GM12878 (cell line): Measurements from ENCODE around the gene ZNF107. TPM values are rescaled to one million over a fixed set of nuclear protein-coding genes. Genes with fewer than 3 reads are reported as not detected.

Experiments
- ATAC-seq: fragments of 200-7000 bp; cut with Tn5 transposase; 3 replicates; pipeline ENCODE4 v1.9.1; 2020; ENCODE audit warnings: mild to moderate bottlenecking, moderate library complexity
- BruUV-seq: library from RNA; stranded (reverse); fragments of 400-500 nt; replicated peaks from 2 replicates; lab custom pipeline; 2021; lab: Mats Ljungman, UMichigan
- CTCF ChIA-PET: fragments of 300-600 bp; sonication (Branson Sonifier 250); formaldehyde crosslinking; extraction: SDS; loops from one replicate; lab custom pipeline; 2021; ENCODE audit warnings: inconsistent platforms; lab: Yijun Ruan, JAX
- POLR2A ChIA-PET: fragments of 350-600 bp; formaldehyde crosslinking; extraction: SDS; loops from one replicate; lab custom pipeline; 2021; ENCODE audit warnings: inconsistent platforms; lab: Charles Lee
- RAD21 ChIA-PET: fragments of 300-600 bp; sonication (Branson Sonifier 250); formaldehyde crosslinking; loops from one replicate; lab custom pipeline; 2023; ENCODE audit warnings: antibody characterized with exemption; ENCODE audit not compliant: unreplicated experiment; lab: Charles Lee
- SMC1A ChIA-PET: fragments of 300-600 bp; sonication (Branson Sonifier 250); formaldehyde crosslinking; loops from one replicate; lab custom pipeline; 2023; ENCODE audit not compliant: unreplicated experiment, uncharacterized antibody; lab: Charles Lee
- DNase-seq: peaks from one replicate; pipeline ENCODE4 v3.0.0-alpha.2; 2011; ENCODE audit warnings: low read depth, low spot score
- FAIRE-seq: peaks from 3 replicates; lab custom pipeline; 2011; peaks lifted over from hg19 to GRCh38; lab: Jason Lieb, UNC
- H2AFZ ChIP-seq: 2 replicates; pipeline ENCODE4 v1.6.0; 2011; ENCODE audit warnings: low read depth, low read length, control low read depth; ENCODE audit not compliant: control insufficient read depth
- H3K27ac ChIP-seq: 2 replicates; pipeline ENCODE4 v1.5.1; 2011; ENCODE audit warnings: control low read depth; ENCODE audit not compliant: control insufficient read depth, insufficient read depth
- H3K27me3 ChIP-seq, 2 experiments: replicated peaks in 1 of 2; 2 replicates each; pipeline versions ENCODE4 v1.6.0 to v1.6.1; 2011; ENCODE audit warnings: low read length in 1 of 2; ENCODE audit not compliant: control insufficient read depth in 2 of 2, insufficient read depth in 2 of 2
- H3K36me3 ChIP-seq, 2 experiments: 2 replicates each; pipeline ENCODE4 v1.5.1; 2011; ENCODE audit warnings: low read length in 1 of 2; ENCODE audit not compliant: control insufficient read depth in 2 of 2, insufficient read depth in 2 of 2
- H3K4me1 ChIP-seq: 2 replicates; pipeline ENCODE4 v1.6.1; 2011; ENCODE audit warnings: mild to moderate bottlenecking, low read length, moderate library complexity, mixed read lengths; ENCODE audit not compliant: control insufficient read depth, insufficient read depth
- H3K4me2 ChIP-seq: 2 replicates; pipeline ENCODE4 v1.6.0; 2011; ENCODE audit warnings: control low read depth; ENCODE audit not compliant: control insufficient read depth, insufficient read depth
- H3K4me3 ChIP-seq: fragments of 200-600 bp; sonication (generic); 2 replicates; pipeline ENCODE4 v1.5.1; 2016
- H3K79me2 ChIP-seq: 2 replicates; pipeline ENCODE4 v1.6.0; 2011; ENCODE audit warnings: low read length; ENCODE audit not compliant: control insufficient read depth, insufficient read depth
- H3K9ac ChIP-seq: 2 replicates; pipeline ENCODE4 v1.8.0; 2011; ENCODE audit warnings: low read length, control low read depth, mixed read lengths; ENCODE audit not compliant: control insufficient read depth, insufficient read depth
- H3K9me3 ChIP-seq: replicated peaks from 3 replicates; pipeline ENCODE4 v1.5.1; 2011; ENCODE audit warnings: mild to moderate bottlenecking, low read length; ENCODE audit not compliant: control insufficient read depth, insufficient read depth
- H4K20me1 ChIP-seq: 2 replicates; pipeline ENCODE4 v1.6.0; 2011; ENCODE audit not compliant: control insufficient read depth, insufficient read depth
- ATF7 ChIP-seq: fragments of 450-650 bp; IDR thresholded peaks from 2 replicates; pipeline ENCODE4 v1.6.1; 2016; ENCODE audit warnings: low read depth, mild to moderate bottlenecking
- CBFB ChIP-seq: IDR thresholded peaks from 2 replicates; pipeline ENCODE4 v1.6.1; 2016; ENCODE audit warnings: antibody characterized with exemption, low read depth
- CEBPB ChIP-seq, 2 experiments: fragments of 150-350 bp in 1 of 2; IDR thresholded peaks; 2 replicates each; pipeline ENCODE4 v1.6.1; 2012 to 2014; ENCODE audit warnings: low read depth in 2 of 2, low read length in 2 of 2, borderline replicate concordance in 1 of 2, inconsistent platforms in 1 of 2
- CHD1 ChIP-seq: IDR thresholded peaks from 2 replicates; pipeline ENCODE4 v1.6.1; 2012; ENCODE audit warnings: low read depth, low read length, improper control_type of control experiment
- FOXK2 ChIP-seq: fragments of 450-650 bp; IDR thresholded peaks from 2 replicates; pipeline ENCODE4 v1.6.1; 2017; ENCODE audit warnings: mild to moderate bottlenecking, moderate library complexity
- LARP7 ChIP-seq: fragments of 450-650 bp; IDR thresholded peaks from 2 replicates; pipeline ENCODE4 v1.6.1; 2017; ENCODE audit warnings: mild to moderate bottlenecking
- MYC ChIP-seq: IDR thresholded peaks from 2 replicates; pipeline ENCODE4 v1.6.1; 2011; ENCODE audit warnings: mild to moderate bottlenecking, low read length, moderate library complexity, inconsistent platforms; ENCODE audit not compliant: insufficient read depth, insufficient replicate concordance, insufficient read length, severe bottlenecking
- NBN ChIP-seq: fragments of 450-650 bp; IDR thresholded peaks from 2 replicates; pipeline ENCODE4 v1.6.1; 2016
- RELA ChIP-seq: fragments of 450-650 bp; IDR thresholded peaks from 2 replicates; pipeline ENCODE4 v1.8.0; 2014; ENCODE audit warnings: borderline replicate concordance; ENCODE audit not compliant: partially characterized antibody
- SIN3A ChIP-seq: IDR thresholded peaks from 2 replicates; pipeline ENCODE4 v1.6.1; 2012; ENCODE audit warnings: low read depth, low read length, improper control_type of control experiment
- ZNF274 ChIP-seq: IDR thresholded peaks from one replicate; pipeline ENCODE4 v1.8.0; 2011; ENCODE audit not compliant: insufficient read length, insufficient read depth
- WGBS: methylation state at CpG from one replicate; pipeline ENCODE4 v1.1.6; 2016; ENCODE audit warnings: low lambda C conversion rate; ENCODE audit not compliant: insufficient replicate concordance, insufficient coverage; ENCODE audit errors: missing lambda C conversion rate; 5-methylcytosine and 5-hydroxymethylcytosine counted together
- in situ Hi-C: fragments of 300-500 bp; cut with MboI; formaldehyde crosslinking; loops from 9 replicates; pipeline ENCODE4 v1.14.3; 2018; ENCODE audit warnings: mixed read lengths
- intact Hi-C: fragments of 100-400 bp; cut with micrococcal nuclease; formaldehyde crosslinking; loops from one replicate; pipeline ENCODE4 v1.14.2; 2022; ENCODE audit not compliant: unreplicated experiment
- polyA plus RNA-seq, 11 experiments: library from polyadenylated mRNA; depleted of rRNA in 4 of 11; unstranded in 6 of 11; stranded (reverse) in 5 of 11; fragments of >200 nt; fragmentation: Nextera tagmentation in 4 of 11; fragmentation: Illumina TruSeq in 1 of 11; extraction: Ambion mirVana in 4 of 11; extraction: Trizol in 1 of 11; gene quantifications; 1 replicate in 1 of 11; 2 replicates in 10 of 11; pipeline versions ENCODE4 v1.2.1 to v1.2.3, GENCODE V29; 2011 to 2016; ENCODE audit warnings: inconsistent platforms in 2 of 11, missing spikeins in 2 of 11, low read depth in 1 of 11
- total RNA-seq, 4 experiments: library from RNA; depleted of rRNA in 3 of 4; stranded (reverse); fragments of >200 nt in 3 of 4; fragmentation: Illumina TruSeq in 1 of 4; extraction: Trizol in 1 of 4; gene quantifications; 2 replicates each; pipeline versions ENCODE4 v1.2.1 to v1.2.3, GENCODE V29; 2013 to 2021
- TF ChIP-seq, protein P1 (sequence below): fragments of 150-350 bp; IDR thresholded peaks from 2 replicates; pipeline ENCODE4 v1.6.1; 2016; ENCODE audit warnings: low read depth, low read length
- TF ChIP-seq, protein P2 (sequence below): fragments of 450-650 bp; IDR thresholded peaks from 2 replicates; pipeline ENCODE4 v1.6.1; 2017; ENCODE audit warnings: low read depth, mild to moderate bottlenecking, moderate library complexity
- TF ChIP-seq, protein P3 (sequence below): IDR thresholded peaks from 2 replicates; pipeline ENCODE4 v1.6.1; 2012; ENCODE audit warnings: low read depth, low read length, improper control_type of control experiment

Gene ZNF107
- total and polyA plus RNA-seq, 10 of the 15 experiments (the other 5 are each of a cell fraction or from before 2014, with no cell fraction given): 3.2 to 23.3 (median 13.7) TPM

DNA sequence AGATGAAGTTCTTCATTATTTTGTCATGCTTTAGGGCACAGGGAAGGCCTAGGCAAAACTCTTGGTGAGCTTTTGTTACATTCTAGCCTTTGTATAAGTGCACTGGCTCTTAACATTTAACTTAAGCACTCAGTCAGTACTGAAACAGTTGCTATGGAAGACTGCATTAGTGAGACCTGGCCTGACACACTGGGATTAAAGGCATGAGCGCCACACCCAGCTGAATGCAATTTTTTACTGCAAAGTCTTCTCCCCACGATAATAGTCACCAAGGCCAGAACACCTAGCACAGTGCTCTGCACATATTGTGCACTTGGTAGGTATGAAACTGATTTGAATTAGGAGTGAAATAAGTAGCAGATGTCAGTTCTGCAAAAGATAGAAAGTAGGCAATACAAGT lies 87.1 kb downstream of the ZNF107 start:
- Histone ChIP-seq H3K4me1 (no peaks in the 10 kb centered on the region), H3K36me3 (no peaks in the 10 kb centered on the region), H3K4me3 (no peak overlapping the region), H3K27me3 (no peaks in the 10 kb centered on the region), H3K79me2 (no peaks in the 10 kb centered on the region), H3K27ac (no peak overlapping the region), H3K9me3 (no peaks in the 10 kb centered on the region), H4K20me1 (no peaks in the 10 kb centered on the region), H3K4me2 (no peak overlapping the region), H2AFZ (no peak overlapping the region), H3K9ac (no peak overlapping the region)
- ChIA-PET SMC1A (no interaction called here), POLR2A (no interaction called here), CTCF (no interaction called here), RAD21 (no interaction called here)
- no TSS peak for BruUV-seq
- intact Hi-C loops: no loop called here
- in situ Hi-C loops: no loop called here
- 0% methylated on average over 2 of the region's 2 CpGs for WGBS
- FAIRE-seq (no peak), ATAC-seq (no peak), DNase-seq (no peak)
- TF ChIP-seq, protein P1, sequence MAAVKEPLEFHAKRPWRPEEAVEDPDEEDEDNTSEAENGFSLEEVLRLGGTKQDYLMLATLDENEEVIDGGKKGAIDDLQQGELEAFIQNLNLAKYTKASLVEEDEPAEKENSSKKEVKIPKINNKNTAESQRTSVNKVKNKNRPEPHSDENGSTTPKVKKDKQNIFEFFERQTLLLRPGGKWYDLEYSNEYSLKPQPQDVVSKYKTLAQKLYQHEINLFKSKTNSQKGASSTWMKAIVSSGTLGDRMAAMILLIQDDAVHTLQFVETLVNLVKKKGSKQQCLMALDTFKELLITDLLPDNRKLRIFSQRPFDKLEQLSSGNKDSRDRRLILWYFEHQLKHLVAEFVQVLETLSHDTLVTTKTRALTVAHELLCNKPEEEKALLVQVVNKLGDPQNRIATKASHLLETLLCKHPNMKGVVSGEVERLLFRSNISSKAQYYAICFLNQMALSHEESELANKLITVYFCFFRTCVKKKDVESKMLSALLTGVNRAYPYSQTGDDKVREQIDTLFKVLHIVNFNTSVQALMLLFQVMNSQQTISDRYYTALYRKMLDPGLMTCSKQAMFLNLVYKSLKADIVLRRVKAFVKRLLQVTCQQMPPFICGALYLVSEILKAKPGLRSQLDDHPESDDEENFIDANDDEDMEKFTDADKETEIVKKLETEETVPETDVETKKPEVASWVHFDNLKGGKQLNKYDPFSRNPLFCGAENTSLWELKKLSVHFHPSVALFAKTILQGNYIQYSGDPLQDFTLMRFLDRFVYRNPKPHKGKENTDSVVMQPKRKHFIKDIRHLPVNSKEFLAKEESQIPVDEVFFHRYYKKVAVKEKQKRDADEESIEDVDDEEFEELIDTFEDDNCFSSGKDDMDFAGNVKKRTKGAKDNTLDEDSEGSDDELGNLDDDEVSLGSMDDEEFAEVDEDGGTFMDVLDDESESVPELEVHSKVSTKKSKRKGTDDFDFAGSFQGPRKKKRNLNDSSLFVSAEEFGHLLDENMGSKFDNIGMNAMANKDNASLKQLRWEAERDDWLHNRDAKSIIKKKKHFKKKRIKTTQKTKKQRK: no peak
- TF ChIP-seq SIN3A (no peak), CEBPB (IDR thresholded peaks at IDR 0.05; ENCODE audit: borderline replicate concordance in 1 of 2, low read depth in 2 of 2, low read length in 2 of 2) (no peak), LARP7 (no peak), CBFB (no peak), ZNF274 (no peak), ATF7 (no peak), FOXK2 (no peak), CHD1 (no peak), MYC (no peak), RELA (no peak), NBN (no peak)
- TF ChIP-seq, protein P2, sequence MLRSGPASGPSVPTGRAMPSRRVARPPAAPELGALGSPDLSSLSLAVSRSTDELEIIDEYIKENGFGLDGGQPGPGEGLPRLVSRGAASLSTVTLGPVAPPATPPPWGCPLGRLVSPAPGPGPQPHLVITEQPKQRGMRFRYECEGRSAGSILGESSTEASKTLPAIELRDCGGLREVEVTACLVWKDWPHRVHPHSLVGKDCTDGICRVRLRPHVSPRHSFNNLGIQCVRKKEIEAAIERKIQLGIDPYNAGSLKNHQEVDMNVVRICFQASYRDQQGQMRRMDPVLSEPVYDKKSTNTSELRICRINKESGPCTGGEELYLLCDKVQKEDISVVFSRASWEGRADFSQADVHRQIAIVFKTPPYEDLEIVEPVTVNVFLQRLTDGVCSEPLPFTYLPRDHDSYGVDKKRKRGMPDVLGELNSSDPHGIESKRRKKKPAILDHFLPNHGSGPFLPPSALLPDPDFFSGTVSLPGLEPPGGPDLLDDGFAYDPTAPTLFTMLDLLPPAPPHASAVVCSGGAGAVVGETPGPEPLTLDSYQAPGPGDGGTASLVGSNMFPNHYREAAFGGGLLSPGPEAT: no peak
- TF ChIP-seq, protein P3, sequence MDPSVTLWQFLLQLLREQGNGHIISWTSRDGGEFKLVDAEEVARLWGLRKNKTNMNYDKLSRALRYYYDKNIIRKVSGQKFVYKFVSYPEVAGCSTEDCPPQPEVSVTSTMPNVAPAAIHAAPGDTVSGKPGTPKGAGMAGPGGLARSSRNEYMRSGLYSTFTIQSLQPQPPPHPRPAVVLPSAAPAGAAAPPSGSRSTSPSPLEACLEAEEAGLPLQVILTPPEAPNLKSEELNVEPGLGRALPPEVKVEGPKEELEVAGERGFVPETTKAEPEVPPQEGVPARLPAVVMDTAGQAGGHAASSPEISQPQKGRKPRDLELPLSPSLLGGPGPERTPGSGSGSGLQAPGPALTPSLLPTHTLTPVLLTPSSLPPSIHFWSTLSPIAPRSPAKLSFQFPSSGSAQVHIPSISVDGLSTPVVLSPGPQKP: no peak
